Activated T-cell treated with anti-CD3 and anti-CD28 coated beads, Interleukin-2, amount 50 U/mL, for 24 hours (primary cell): ENCODE measurements around the gene ZMYND12.

Source experiments
- DNase-seq: peaks from one replicate; pipeline ENCODE4 v3.0.0-alpha.2; 2020
- H3K27ac Mint-ChIP-seq: 2 replicates; pipeline ENCODE4 v1.8.0; 2020; ENCODE audit warnings: mild to moderate bottlenecking, mixed read lengths
- H3K27me3 Mint-ChIP-seq: 2 replicates; pipeline ENCODE4 v1.8.0; 2020; ENCODE audit warnings: mixed read lengths
- H3K36me3 Mint-ChIP-seq: 2 replicates; pipeline ENCODE4 v1.8.0; 2020; ENCODE audit warnings: low read depth, mixed read lengths
- H3K4me1 Mint-ChIP-seq: 2 replicates; pipeline ENCODE4 v1.8.0; 2020; ENCODE audit warnings: low read depth, mixed read lengths
- H3K4me3 Mint-ChIP-seq: 2 replicates; pipeline ENCODE4 v1.8.0; 2020; ENCODE audit warnings: mild to moderate bottlenecking, moderate library complexity, mixed read lengths
- H3K9me3 Mint-ChIP-seq: 2 replicates; pipeline ENCODE4 v1.8.0; 2020; ENCODE audit warnings: mixed read lengths

ZMYND12 gene

GRCh38 chr1:42392255-42392654 is 63.6 kb downstream of the ZMYND12 start:
- H3K27ac Mint-ChIP-seq = no peak overlapping the region
- H3K36me3 Mint-ChIP-seq = no peaks in the 10 kb centered on the region
- DNase-seq = no peak
- H3K9me3 Mint-ChIP-seq = no peaks in the 10 kb centered on the region
- no peak overlapping the region for H3K4me3 Mint-ChIP-seq
- peaks cover 10% of the 10 kb centered on the region for H3K4me1 Mint-ChIP-seq
- peaks cover 2% of the 10 kb centered on the region for H3K27me3 Mint-ChIP-seq

DNA sequence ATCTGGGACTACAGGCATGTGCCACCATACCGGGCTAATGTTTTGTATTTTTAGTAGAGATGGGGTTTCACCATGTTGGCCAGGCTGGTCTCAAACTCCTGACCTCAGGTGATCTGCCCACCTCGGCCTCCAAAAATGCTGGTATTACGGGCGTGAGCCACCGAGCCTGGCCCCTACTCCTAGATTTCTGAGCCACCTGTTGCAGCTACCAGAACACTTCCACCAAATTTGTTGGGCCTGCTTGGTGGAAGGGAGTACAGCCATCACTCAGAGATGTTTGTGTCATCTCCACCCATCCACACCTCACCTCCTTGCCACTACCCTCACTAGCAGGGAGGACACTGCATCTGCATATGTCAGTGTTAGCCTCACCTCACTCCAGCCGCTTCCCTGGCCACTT is 69.8 kb downstream of the ZMYND12 start:
- peaks cover 30% of the 10 kb centered on the region for H3K27me3 Mint-ChIP-seq
- H3K4me1 Mint-ChIP-seq = peaks cover 7% of the 10 kb centered on the region
- H3K27ac Mint-ChIP-seq = no peak overlapping the region
- no peaks in the 10 kb centered on the region for H3K9me3 Mint-ChIP-seq
- DNase-seq = no peak
- H3K36me3 Mint-ChIP-seq = no peaks in the 10 kb centered on the region
- no peak overlapping the region for H3K4me3 Mint-ChIP-seq

GRCh38 chr1:42385283-42385682 is 70.5 kb downstream of the ZMYND12 start:
- H3K9me3 Mint-ChIP-seq = no peaks in the 10 kb centered on the region
- no peaks in the 10 kb centered on the region for H3K36me3 Mint-ChIP-seq
- DNase-seq = no peak
- no peak overlapping the region for H3K27ac Mint-ChIP-seq
- peaks cover 7% of the 10 kb centered on the region for H3K4me1 Mint-ChIP-seq
- peaks cover 30% of the 10 kb centered on the region for H3K27me3 Mint-ChIP-seq
- no peak overlapping the region for H3K4me3 Mint-ChIP-seq

- no peak for DNase-seq
- Mint-ChIP-seq H3K36me3 (no peaks in the 10 kb centered on the region), H3K27me3 (peaks cover 53% of the 10 kb centered on the region), H3K4me3 (peak overlapping the region; percentile 76), H3K27ac (no peak overlapping the region), H3K4me1 (peaks cover 12% of the 10 kb centered on the region), H3K9me3 (no peaks in the 10 kb centered on the region)
Observed at GRCh38 chr1:42381280-42381673, 74.5 kb downstream of the ZMYND12 start.

DNA sequence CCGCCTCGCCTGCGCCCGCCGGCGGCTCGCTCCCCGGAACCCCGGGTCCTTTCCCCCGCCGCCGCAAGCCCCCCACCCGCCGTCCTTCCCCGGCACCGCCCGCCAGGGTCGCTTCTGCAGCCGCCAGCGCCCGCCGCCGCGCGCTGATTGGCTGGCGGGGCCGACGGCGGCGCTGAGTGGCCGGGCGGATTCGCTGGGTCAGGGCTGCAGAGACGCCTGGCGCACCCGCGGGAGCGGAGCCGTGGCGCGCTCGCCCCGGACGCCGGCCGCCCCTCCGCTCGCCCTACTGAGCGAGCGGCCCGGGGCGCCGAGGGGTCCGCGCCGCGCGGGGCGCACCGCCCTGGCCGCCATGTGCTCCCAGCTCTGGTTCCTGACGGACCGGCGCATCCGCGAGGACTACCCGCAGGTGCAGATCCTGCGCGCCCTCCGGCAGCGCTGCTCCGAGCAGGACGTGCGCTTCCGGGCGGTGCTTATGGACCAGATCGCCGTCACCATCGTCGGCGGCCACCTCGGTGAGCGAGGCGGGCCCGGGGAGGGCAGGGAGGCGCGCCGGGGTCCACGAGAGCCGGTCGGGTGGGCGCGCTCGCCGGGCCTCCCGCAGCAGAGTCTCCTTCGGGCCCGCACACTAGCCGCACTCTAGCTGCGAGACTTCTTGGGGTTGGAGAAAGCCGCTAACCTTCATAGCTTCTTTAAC is 75.1 kb downstream of the ZMYND12 start, which contains the start of gene RIMKLA:
Gene RIMKLA (plus strand): TSS at position 207 of the 694 bp plus-strand sequence. CDS start 143 bp downstream, at position 350.
- Mint-ChIP-seq H3K4me3 (peak within 1 kb of the TSS; percentile 76), H3K27ac (no peak within 1 kb of the TSS), H3K27me3 (peaks cover 53% of the 10 kb centered on the region), H3K4me1 (peaks cover 12% of the 10 kb centered on the region), H3K36me3 (no peaks in the 10 kb centered on the region), H3K9me3 (no peaks in the 10 kb centered on the region)
- DNase-seq = peak; percentile 77
